Nephron progenitor cell (in vitro differentiated cells): ENCODE measurements around the gene CBLL1.

Experiments used
- DNase-seq: peaks from one replicate; pipeline ENCODE4 v3.0.0; 2021
- H3K27ac Mint-ChIP-seq: 2 replicates; pipeline ENCODE4 v1.8.0; 2021; ENCODE audit warnings: mild to moderate bottlenecking, moderate library complexity, mixed read lengths
- H3K27me3 Mint-ChIP-seq: 2 replicates; pipeline ENCODE4 v1.8.0; 2021; ENCODE audit warnings: mild to moderate bottlenecking, low read depth, mixed read lengths; ENCODE audit not compliant: poor library complexity
- H3K36me3 Mint-ChIP-seq: 2 replicates; pipeline ENCODE4 v1.8.0; 2021; ENCODE audit warnings: low read depth, mixed read lengths
- H3K4me1 Mint-ChIP-seq: 2 replicates; pipeline ENCODE4 v1.8.0; 2021; ENCODE audit warnings: mixed read lengths
- H3K4me3 Mint-ChIP-seq: 2 replicates; pipeline ENCODE4 v1.8.0; 2021; ENCODE audit warnings: mild to moderate bottlenecking, moderate library complexity, mixed read lengths
- H3K9me3 Mint-ChIP-seq: 2 replicates; pipeline ENCODE4 v1.8.0; 2021; ENCODE audit warnings: mild to moderate bottlenecking, moderate library complexity, mixed read lengths
- TF ChIP-seq, protein P1 (sequence below): fragments of 200-600 bp; sonication (generic); IDR thresholded peaks from 2 replicates; pipeline ENCODE4 v1.5.0; 2021; ENCODE audit warnings: antibody characterized with exemption

Gene CBLL1

GRCh38 chr7:107777702-107778101, 33.8 kb downstream of the CBLL1 start:
- peaks cover 17% of the 10 kb centered on the region for H3K27me3 Mint-ChIP-seq
- H3K4me3 Mint-ChIP-seq: no peak overlapping the region
- no peaks in the 10 kb centered on the region for H3K9me3 Mint-ChIP-seq
- H3K4me1 Mint-ChIP-seq: no peaks in the 10 kb centered on the region
- H3K27ac Mint-ChIP-seq: no peak overlapping the region
- no peaks in the 10 kb centered on the region for H3K36me3 Mint-ChIP-seq
- no peak for DNase-seq
- TF ChIP-seq, protein P1, sequence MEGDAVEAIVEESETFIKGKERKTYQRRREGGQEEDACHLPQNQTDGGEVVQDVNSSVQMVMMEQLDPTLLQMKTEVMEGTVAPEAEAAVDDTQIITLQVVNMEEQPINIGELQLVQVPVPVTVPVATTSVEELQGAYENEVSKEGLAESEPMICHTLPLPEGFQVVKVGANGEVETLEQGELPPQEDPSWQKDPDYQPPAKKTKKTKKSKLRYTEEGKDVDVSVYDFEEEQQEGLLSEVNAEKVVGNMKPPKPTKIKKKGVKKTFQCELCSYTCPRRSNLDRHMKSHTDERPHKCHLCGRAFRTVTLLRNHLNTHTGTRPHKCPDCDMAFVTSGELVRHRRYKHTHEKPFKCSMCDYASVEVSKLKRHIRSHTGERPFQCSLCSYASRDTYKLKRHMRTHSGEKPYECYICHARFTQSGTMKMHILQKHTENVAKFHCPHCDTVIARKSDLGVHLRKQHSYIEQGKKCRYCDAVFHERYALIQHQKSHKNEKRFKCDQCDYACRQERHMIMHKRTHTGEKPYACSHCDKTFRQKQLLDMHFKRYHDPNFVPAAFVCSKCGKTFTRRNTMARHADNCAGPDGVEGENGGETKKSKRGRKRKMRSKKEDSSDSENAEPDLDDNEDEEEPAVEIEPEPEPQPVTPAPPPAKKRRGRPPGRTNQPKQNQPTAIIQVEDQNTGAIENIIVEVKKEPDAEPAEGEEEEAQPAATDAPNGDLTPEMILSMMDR: no peak

- no peaks in the 10 kb centered on the region for H3K9me3 Mint-ChIP-seq
- DNase-seq: no peak
- no peak overlapping the region for H3K27ac Mint-ChIP-seq
- no peaks in the 10 kb centered on the region for H3K4me1 Mint-ChIP-seq
- H3K27me3 Mint-ChIP-seq: peaks cover 16% of the 10 kb centered on the region
- H3K36me3 Mint-ChIP-seq: no peaks in the 10 kb centered on the region
- H3K4me3 Mint-ChIP-seq: no peak overlapping the region
- TF ChIP-seq, protein P1: no peak
Observed at GRCh38 chr7:107778283-107778682, 34.3 kb downstream of the CBLL1 start.

DNA sequence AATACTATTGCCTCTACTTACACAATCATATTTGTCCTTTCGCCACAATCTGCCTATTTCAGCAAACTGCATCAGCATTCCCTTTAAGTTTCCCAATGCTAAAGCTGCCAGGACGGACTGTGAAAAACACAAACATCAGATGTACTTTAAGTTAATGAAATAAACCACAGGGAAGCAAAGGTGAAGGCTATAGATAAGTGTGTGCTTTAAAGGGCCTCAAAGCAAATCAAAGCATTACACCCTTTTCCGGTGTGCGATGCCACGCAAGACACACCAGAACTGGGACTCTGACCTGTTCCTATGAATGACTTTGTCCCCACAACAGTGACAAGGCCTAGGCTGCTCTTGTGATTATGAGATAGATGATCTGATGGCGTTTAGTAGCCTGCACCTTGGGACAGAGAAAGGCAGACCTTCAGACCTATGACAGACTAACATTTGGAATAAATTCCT, 35.7 kb downstream of the CBLL1 start:
- DNase-seq: no peak
- Mint-ChIP-seq H3K9me3 (no peaks in the 10 kb centered on the region), H3K27ac (no peak overlapping the region)

GRCh38 chr7:107782374-107782773, 38.4 kb downstream of the CBLL1 start:
- no peaks in the 10 kb centered on the region for H3K4me1 Mint-ChIP-seq
- H3K36me3 Mint-ChIP-seq: no peaks in the 10 kb centered on the region
- no peak overlapping the region for H3K4me3 Mint-ChIP-seq
- peaks cover 17% of the 10 kb centered on the region for H3K27me3 Mint-ChIP-seq
- no peaks in the 10 kb centered on the region for H3K9me3 Mint-ChIP-seq
- no peak for DNase-seq
- H3K27ac Mint-ChIP-seq: no peak overlapping the region
- TF ChIP-seq, protein P1: no peak

More for the DNA sequence above, 35.7 kb downstream of the CBLL1 start:
- Mint-ChIP-seq H3K4me3 (no peak overlapping the region), H3K36me3 (no peaks in the 10 kb centered on the region), H3K27me3 (peaks cover 7% of the 10 kb centered on the region), H3K4me1 (no peaks in the 10 kb centered on the region)
- TF ChIP-seq, protein P1: no peak

GRCh38 chr7:107783648-107784047, 39.7 kb downstream of the CBLL1 start:
- Mint-ChIP-seq H3K4me1 (no peaks in the 10 kb centered on the region), H3K27ac (no peak overlapping the region)

DNA sequence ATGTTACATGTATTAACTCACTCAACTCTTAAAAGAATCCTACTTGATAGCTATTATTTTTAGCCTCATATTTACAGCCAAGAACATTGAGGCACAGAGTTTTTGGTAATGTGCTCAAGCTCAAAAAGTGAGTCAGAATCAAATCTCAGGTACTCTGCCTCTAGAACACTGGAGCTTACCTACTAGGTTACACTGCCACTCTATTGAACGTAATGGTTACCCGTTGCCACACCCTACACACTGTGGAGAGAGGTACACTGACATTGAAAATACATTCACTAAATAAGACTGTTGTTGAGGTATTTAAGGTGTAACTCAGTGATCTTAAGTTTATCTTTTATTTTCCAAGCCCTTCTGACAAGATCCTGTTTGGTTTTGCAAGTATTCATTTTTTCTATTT, 41.2 kb downstream of the CBLL1 start:
- H3K36me3 Mint-ChIP-seq: no peaks in the 10 kb centered on the region
- no peaks in the 10 kb centered on the region for H3K4me1 Mint-ChIP-seq
- DNase-seq: no peak
- TF ChIP-seq, protein P1: no peak
- no peak overlapping the region for H3K4me3 Mint-ChIP-seq
- H3K27me3 Mint-ChIP-seq: peaks cover 10% of the 10 kb centered on the region
- no peak overlapping the region for H3K27ac Mint-ChIP-seq
- H3K9me3 Mint-ChIP-seq: no peaks in the 10 kb centered on the region

More at GRCh38 chr7:107783648-107784047, 39.7 kb downstream of the CBLL1 start:
- peaks cover 14% of the 10 kb centered on the region for H3K27me3 Mint-ChIP-seq
- TF ChIP-seq, protein P1: no peak
- no peaks in the 10 kb centered on the region for H3K9me3 Mint-ChIP-seq
- H3K4me3 Mint-ChIP-seq: no peak overlapping the region
- H3K36me3 Mint-ChIP-seq: no peaks in the 10 kb centered on the region
- no peak for DNase-seq
